Measurements from ENCODE around the gene ZAP70. TPM values are rescaled to one million over a fixed set of nuclear protein-coding genes. Genes with fewer than 3 reads are reported as not detected.
"Not testable (repeated sequence)": the region's sequence is repeated elsewhere in the genome, so short reads cannot be mapped to it uniquely, and the experiment has no call there.

Gene ZAP70
- total RNA-seq = 100 to 1,000 TPM; 283 TPM

DNA sequence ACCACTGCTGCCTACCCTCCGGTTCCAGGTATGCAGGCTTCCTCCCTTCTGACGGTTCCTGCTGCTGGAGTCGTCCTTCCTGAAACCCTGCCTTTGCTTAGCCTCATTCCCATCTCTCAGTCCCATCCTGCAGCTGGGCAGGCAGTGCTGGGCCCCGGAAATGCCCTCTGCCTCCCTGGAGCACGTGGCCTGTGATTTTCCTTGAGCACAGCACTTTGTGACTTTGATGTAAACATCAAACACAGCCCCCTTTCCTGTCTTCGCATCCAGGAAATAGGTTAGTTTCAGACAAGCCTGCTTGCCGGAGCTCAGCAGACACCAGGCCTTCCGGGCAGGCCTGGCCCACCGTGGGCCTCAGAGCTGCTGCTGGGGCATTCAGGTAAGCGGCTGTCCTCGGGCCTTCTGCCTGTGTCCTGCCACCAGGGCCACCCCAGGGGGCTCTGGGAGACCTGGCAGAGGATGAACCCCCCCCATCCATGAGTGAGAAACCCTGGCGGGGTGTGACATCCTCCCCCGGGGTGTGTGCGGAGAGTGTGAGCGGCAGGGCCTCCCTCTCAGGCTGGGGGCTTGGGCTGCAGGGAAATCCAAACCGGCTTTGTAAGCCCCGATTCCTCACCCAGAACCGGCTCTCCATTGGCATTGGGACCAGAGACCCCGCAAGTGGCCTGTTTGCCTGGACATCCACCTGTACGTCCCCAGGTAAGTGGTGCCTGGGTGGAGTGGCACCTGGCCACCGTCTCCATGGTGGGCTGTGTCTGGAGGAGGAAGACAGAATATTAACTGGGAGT lies at the start of gene ZAP70:
ZAP70 (plus strand) TSS at position 281 of the 788 bp plus-strand sequence. CDS start 10,461 bp downstream, outside the sequence.
- Mint-ChIP-seq H3K36me3 (ENCODE audit: low read depth) (peaks cover 51% of the 10 kb centered on the region), H3K27me3 (no peaks in the 10 kb centered on the region), H3K9me3 (no peaks in the 10 kb centered on the region), H3K4me3 (peak within 1 kb of the TSS; percentile 95), H3K4me1 (peaks cover 74% of the 10 kb centered on the region), H3K27ac (peak within 1 kb of the TSS; percentile 98)
- CTCF ChIA-PET = interaction anchor here (1.0 to 8.8 kb wide), 8 partner anchors 11 to 123 kb away, joined by 3 to 96 read pairs (median 8); partner anchors contain the start of gene C2orf92
- DNase-seq = peak; percentile 69
- POLR2A ChIA-PET = interaction anchor here (0.9 to 5.0 kb wide), 17 partner anchors 9 to 123 kb away, joined by 3 to 119 read pairs (median 10); partner anchors contain the start of genes ACTR1B, ANKRD36B and COX5B

DNA sequence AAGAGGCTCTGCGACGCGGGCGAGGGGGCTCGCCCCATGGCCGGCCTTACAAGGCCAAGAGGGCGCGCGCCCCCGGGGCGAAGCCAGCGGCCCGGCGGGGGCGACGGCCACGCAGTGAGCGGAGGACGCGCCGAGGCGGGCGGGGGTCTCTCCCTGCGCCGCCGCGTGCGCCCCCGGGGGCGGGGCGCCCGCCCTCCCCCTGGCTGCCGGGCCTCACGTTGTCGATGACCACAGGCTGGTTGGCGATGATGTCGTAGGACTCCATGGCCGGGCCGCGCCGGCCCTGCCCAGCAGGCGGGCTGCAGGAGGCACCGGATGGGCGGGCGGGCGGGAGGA lies 49.8 kb upstream of the ZAP70 start:
- POLR2A ChIA-PET = interaction anchor here (0.9 to 7.7 kb wide), 13 partner anchors 10 to 207 kb away, joined by 4 to 259 read pairs (median 11); partner anchors contain the start of genes ANKRD36B, COX5B and ZAP70
- no peaks in the 10 kb centered on the region for H3K27me3 Mint-ChIP-seq

DNA sequence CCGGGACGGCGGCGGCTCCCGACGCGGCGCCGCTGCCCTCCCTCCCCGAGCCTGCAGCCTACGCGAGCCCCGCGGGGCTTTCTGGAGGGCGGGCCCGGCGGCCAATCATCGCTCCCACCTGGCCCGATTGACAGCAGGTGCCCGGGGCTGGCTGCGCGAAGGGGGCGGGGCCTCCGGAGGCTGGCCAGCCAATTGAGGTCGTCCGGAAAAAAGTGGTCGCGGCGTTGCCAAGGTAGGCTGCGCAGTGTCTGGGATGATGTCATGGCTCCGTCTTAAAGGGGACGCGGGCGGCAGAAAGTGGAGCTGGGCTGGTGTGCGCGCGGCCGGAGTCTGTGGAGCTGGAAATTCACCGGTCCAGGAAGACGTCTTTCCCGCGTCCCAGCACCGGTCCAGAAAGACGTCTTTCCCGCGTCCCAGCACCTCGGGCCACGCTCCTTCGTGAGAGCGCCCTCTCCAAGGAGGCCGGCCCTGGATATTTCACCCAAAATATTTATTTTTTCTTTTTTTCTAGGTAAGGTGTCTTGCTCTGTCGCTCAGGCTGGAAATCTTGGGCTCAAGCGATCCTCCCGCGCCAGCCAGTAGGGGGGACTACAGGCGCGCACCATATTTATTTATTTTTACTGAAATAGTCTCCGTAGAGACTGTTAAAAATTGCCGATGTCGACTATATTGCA lies 49.3 kb upstream of the ZAP70 start, which contains the start of gene ACTR1B:
ACTR1B (minus strand) TSS at position 83 of the 674 bp plus-strand sequence. CDS start 154 bp downstream, outside the sequence.
- no peaks in the 10 kb centered on the region for H3K27me3 Mint-ChIP-seq
- ChIA-PET POLR2A (interaction anchor here (0.9 to 7.7 kb wide), 11 partner anchors 9 to 206 kb away, joined by 4 to 259 read pairs (median 11); partner anchors contain the start of genes ANKRD36B, COX5B and ZAP70), CTCF (interaction anchor here (0.7 to 7.1 kb wide), 12 partner anchors 9 to 75 kb away, joined by 3 to 100 read pairs (median 6); partner anchors contain the start of genes ANKRD36B and COX5B)
- H3K36me3 Mint-ChIP-seq (ENCODE audit: low read depth) = peaks cover 20% of the 10 kb centered on the region
- H3K4me1 Mint-ChIP-seq = peaks cover 34% of the 10 kb centered on the region
- H3K27ac Mint-ChIP-seq = peak within 1 kb of the TSS; percentile 99
- H3K4me3 Mint-ChIP-seq = peak within 1 kb of the TSS; percentile 98
- H3K9me3 Mint-ChIP-seq = no peaks in the 10 kb centered on the region
- peak; percentile 98 for DNase-seq

More for the DNA sequence above, 49.8 kb upstream of the ZAP70 start:
- peaks cover 34% of the 10 kb centered on the region for H3K4me1 Mint-ChIP-seq
- peaks cover 24% of the 10 kb centered on the region for H3K36me3 Mint-ChIP-seq (ENCODE audit: low read depth)
- DNase-seq = no peak
- CTCF ChIA-PET = interaction anchor here (0.7 to 7.1 kb wide), 9 partner anchors 12 to 74 kb away, joined by 3 to 100 read pairs (median 8); partner anchors contain the start of genes ANKRD36B and COX5B
- H3K27ac Mint-ChIP-seq = peak overlapping the region; percentile 99
- H3K4me3 Mint-ChIP-seq = peak overlapping the region; percentile 98
- no peaks in the 10 kb centered on the region for H3K9me3 Mint-ChIP-seq

DNA sequence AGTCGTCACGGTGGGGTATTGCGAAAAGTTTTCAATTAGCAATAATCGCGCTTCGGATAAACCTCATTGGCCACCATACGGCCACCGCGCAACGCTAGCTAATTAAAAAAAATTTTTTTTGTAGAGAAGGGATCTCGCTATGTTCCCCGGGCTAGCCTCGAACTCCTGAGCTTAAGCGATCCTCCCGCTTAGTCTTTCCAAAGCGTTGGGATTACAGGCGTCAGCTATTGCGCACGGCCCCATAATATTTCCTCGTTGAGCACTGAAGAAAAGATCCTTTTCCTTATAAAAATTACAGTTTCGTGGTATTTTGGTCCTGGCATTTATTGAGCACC lies 48.8 kb upstream of the ZAP70 start:
- peak overlapping the region; percentile 87 for H3K27ac Mint-ChIP-seq
- H3K9me3 Mint-ChIP-seq = no peaks in the 10 kb centered on the region
- POLR2A ChIA-PET = interaction anchor here (0.9 to 7.7 kb wide), 11 partner anchors 9 to 206 kb away, joined by 4 to 259 read pairs (median 11); partner anchors contain the start of genes ANKRD36B, COX5B and ZAP70
- H3K27me3 Mint-ChIP-seq = no peaks in the 10 kb centered on the region
- DNase-seq = no peak
- CTCF ChIA-PET = interaction anchor here (0.9 to 7.1 kb wide), 11 partner anchors 9 to 74 kb away, joined by 3 to 100 read pairs (median 7); partner anchors contain the start of gene COX5B
- peaks cover 34% of the 10 kb centered on the region for H3K4me1 Mint-ChIP-seq
- peaks cover 20% of the 10 kb centered on the region for H3K36me3 Mint-ChIP-seq (ENCODE audit: low read depth)
- peak overlapping the region; percentile 89 for H3K4me3 Mint-ChIP-seq

DNA sequence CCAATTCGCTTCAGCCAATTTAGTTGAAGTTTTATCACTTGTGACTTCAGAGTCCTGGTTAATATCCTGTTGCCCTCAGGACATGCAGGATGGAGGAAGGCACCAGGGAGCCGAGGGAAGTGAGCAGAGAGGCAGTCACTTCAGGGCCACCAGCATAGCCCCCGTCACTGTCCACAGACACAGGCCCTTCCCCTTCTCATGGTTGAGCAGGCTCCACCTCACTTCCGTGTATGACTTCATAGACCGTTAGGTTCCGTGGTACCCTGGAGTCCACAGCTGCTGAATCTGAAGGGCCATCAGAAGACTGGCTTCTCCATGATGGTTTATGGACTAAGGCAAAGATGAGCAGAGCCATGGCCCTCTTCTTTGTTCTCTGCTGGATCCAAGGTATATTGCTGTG lies 43.9 kb upstream of the ZAP70 start, which contains the start of gene C2orf92:
C2orf92 (plus strand) TSS at position 266 of the 400 bp plus-strand sequence; CDS start at position 342, 76 bp downstream.
- CTCF ChIA-PET = interaction anchor here (1.0 to 1.7 kb wide), 3 partner anchors 27 to 43 kb away, joined by 3 to 5 read pairs (median 3); no protein-coding TSS in a partner anchor
- Mint-ChIP-seq H3K27me3 (no peaks in the 10 kb centered on the region), H3K4me1 (peaks cover 22% of the 10 kb centered on the region), H3K4me3 (no peak within 1 kb of the TSS), H3K9me3 (no peaks in the 10 kb centered on the region), H3K27ac (no peak within 1 kb of the TSS), H3K36me3 (ENCODE audit: low read depth) (no peaks in the 10 kb centered on the region)
- no peak for DNase-seq
- POLR2A ChIA-PET = no interaction called here

DNA sequence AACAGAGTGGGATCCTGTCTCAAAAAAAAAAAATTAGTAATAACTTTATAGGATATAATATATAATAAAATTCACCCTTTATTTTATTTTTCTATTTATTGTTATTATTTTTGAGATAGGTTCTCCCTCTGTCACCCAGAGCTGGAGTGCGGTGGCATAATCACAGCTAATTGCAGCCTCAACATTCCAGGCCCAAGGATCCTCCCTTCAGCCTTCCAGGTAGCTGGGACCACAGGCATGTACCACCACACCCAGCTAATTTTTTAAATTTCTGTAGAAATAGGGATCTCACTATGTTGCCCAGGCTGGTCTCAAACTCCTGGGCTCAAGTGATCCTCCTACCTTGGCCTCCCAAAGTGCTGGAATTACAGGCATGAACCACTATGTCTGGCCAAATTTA lies 42.9 kb upstream of the ZAP70 start:
- H3K27me3 Mint-ChIP-seq = no peaks in the 10 kb centered on the region
- H3K9me3 Mint-ChIP-seq = no peaks in the 10 kb centered on the region
- H3K4me3 Mint-ChIP-seq = no peak overlapping the region
- no peak for DNase-seq
- POLR2A ChIA-PET = no interaction called here
- CTCF ChIA-PET = interaction anchor here (1.0 to 1.7 kb wide), 3 partner anchors 26 to 42 kb away, joined by 3 to 5 read pairs (median 3); no protein-coding TSS in a partner anchor
- peaks cover 17% of the 10 kb centered on the region for H3K4me1 Mint-ChIP-seq
- no peaks in the 10 kb centered on the region for H3K36me3 Mint-ChIP-seq (ENCODE audit: low read depth)
- H3K27ac Mint-ChIP-seq = no peak overlapping the region

DNA sequence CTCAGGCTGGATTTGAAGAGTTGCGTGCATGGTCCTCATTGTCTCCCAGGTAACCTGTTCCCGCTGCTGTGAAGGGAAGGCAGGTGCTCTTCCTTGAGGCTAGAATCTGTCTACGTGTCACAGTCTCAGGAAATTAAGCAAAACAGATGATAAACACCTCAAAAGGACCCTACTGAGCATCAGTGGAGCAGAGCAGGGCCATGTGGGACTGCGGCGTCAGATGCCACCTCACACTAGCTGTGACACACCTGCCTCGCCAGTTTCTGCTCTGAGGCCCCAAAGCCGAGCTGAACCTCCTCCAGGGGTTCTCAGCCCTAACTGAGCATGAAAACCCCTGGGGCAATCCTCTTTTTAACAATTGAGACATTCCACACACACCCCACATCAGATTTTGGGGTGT lies 41.9 kb upstream of the ZAP70 start:
- DNase-seq = no peak
- Mint-ChIP-seq H3K36me3 (ENCODE audit: low read depth) (no peaks in the 10 kb centered on the region), H3K27me3 (no peaks in the 10 kb centered on the region), H3K27ac (no peak overlapping the region), H3K4me3 (no peak overlapping the region), H3K4me1 (peaks cover 22% of the 10 kb centered on the region), H3K9me3 (no peaks in the 10 kb centered on the region)
- CTCF ChIA-PET = no interaction called here
- POLR2A ChIA-PET = no interaction called here

DNA sequence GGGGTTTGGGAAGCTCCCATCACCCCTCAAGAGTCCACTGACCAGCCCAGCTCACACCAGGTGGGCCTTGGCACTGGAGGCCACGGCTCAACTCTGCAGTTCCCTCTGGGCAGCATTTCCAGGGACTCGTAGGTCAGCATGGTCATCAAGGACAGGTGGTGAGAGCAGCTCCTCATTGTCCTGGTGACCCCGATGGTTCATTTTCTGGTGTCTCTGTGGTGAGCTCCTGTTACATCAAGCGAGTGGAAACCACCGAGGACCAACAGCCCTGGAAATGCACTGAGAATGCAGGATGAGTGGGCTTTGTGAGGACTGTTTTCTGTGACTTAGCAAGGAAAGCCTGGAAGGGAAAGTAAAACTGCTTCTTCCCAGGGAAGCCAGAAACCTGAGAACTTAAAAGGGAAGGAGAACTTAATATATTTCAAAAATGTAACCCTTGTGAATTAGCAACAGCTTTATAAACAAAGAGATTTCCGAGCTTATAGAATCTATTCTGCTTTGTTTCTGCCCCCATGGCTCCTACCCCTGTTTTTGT lies 40.7 kb upstream of the ZAP70 start:
- not testable (repeated sequence) for H3K36me3 Mint-ChIP-seq (ENCODE audit: low read depth); DNase-seq; H3K9me3 Mint-ChIP-seq; H3K27me3 Mint-ChIP-seq; H3K4me3 Mint-ChIP-seq; H3K27ac Mint-ChIP-seq
- H3K4me1 Mint-ChIP-seq = peaks cover 28% of the 10 kb centered on the region
- ChIA-PET CTCF (interaction anchor here (1.6 to 2.2 kb wide), 2 partner anchors 8 to 27 kb away, joined by 7 to 8 read pairs; no protein-coding TSS in a partner anchor), POLR2A (interaction anchor here (1.4 kb wide), 1 partner anchor 9 kb away, joined by 18 read pairs; the partner anchor contains the start of gene ACTR1B)

DNA sequence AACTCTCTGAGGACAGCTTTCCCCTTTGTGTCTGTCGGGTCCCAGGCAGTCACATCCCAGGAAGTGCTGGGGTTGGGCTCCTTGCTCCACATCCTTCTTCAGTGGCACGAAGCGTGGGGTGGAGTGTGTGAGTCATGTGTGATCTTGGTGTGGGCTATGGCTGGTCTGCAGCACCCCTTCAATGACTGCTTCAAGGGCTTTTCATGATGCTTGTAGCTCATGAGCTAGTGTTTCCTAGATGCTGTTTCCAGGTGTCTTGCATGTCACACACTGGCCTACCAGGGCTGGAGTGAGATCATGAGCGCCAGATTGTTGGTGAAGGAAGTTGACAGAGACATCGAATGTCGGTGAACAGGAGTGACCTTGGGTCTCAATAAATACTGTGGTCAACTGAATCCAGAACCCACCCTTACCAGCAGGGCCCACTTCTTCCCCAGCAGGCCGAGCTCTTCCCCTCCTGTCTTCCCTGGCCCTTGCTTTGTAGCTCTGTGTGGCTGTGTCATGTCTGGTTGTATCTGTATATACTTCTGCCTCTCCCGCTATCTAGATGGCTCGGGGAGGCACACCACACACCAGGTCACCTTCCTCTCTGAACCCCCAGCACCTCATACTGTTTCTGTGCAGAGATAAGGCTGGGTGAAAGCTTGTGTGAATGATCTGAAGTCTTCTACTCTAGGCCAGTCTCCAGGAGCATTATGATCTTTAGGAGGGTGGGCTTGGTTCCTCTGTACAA lies 40.0 kb upstream of the ZAP70 start:
- no peak for DNase-seq
- ChIA-PET POLR2A (interaction anchor here (1.4 kb wide), 1 partner anchor 10 kb away, joined by 18 read pairs; the partner anchor contains the start of gene ACTR1B), CTCF (interaction anchor here (1.6 to 2.2 kb wide), 2 partner anchors 9 to 26 kb away, joined by 7 to 8 read pairs; no protein-coding TSS in a partner anchor)
- Mint-ChIP-seq H3K27ac (no peak overlapping the region), H3K27me3 (no peaks in the 10 kb centered on the region), H3K36me3 (ENCODE audit: low read depth) (no peaks in the 10 kb centered on the region), H3K4me3 (no peak overlapping the region), H3K4me1 (peaks cover 31% of the 10 kb centered on the region), H3K9me3 (no peaks in the 10 kb centered on the region)

DNA sequence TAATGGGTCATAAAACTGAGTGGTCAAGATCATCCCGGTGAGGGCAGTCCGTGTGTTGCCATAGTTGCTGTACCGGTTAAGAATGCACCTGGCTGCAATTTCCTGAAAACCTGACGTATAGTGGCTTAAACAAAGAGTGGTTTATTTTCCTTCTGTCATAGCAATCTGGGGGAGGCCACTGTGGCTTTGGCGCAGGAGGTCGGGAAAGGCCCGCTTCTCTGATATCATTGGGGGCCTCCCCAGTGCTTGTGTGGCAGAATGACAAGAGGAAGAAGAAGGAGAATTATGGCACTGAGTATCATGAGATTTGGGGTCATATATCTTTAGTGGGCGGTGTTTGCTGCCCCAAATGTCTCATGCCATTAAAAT lies 39.5 kb upstream of the ZAP70 start:
- H3K27me3 Mint-ChIP-seq = no peaks in the 10 kb centered on the region
- no peak overlapping the region for H3K4me3 Mint-ChIP-seq
- no peak for DNase-seq
- H3K4me1 Mint-ChIP-seq = peaks cover 33% of the 10 kb centered on the region
- no peak overlapping the region for H3K27ac Mint-ChIP-seq
- POLR2A ChIA-PET = interaction anchor here (1.4 kb wide), 1 partner anchor 10 kb away, joined by 18 read pairs; the partner anchor contains the start of gene ACTR1B
- CTCF ChIA-PET = interaction anchor here (1.6 to 2.2 kb wide), 2 partner anchors 9 to 25 kb away, joined by 7 to 8 read pairs; no protein-coding TSS in a partner anchor
- no peaks in the 10 kb centered on the region for H3K9me3 Mint-ChIP-seq
- no peaks in the 10 kb centered on the region for H3K36me3 Mint-ChIP-seq (ENCODE audit: low read depth)

DNA sequence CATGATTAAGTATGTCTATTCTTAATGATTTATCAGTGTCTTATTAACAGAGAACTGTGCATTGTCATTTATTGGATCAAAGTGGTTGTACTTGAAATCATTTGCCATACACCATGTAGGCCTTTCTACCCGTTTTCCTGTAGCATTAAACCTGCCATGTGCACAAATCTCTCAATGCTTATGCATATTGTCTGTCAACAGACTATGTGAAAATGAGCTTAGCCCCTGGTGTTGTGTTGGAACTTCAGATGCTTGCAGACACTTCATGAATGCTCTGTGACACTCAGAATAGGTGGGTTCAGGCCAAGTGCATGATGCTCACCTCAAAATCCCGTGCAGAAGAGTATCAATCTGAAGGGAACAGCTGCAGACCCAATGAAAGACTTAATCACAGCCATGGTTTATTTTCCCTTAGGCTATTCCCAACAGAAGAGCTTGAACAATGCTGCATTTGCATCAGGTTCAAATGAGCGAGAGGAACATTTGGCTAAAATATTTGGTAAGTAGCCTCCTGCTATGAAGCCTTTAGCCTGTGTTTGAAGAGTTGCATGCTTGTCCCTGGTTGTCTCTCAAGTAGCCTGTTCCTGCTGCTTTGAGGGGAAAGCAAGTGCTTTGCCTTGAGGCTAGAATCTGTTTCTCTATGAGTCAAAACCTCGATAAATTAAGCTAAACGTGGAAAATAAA lies 37.8 kb upstream of the ZAP70 start:
- CTCF ChIA-PET = interaction anchor here (1.2 to 1.6 kb wide), 3 partner anchors 9 to 22 kb away, joined by 4 to 8 read pairs (median 6); partner anchors contain the start of gene ACTR1B
- no peak overlapping the region for H3K27ac Mint-ChIP-seq
- H3K36me3 Mint-ChIP-seq (ENCODE audit: low read depth) = no peaks in the 10 kb centered on the region
- POLR2A ChIA-PET = interaction anchor here (1.7 to 1.8 kb wide), 2 partner anchors 11 to 13 kb away, joined by 7 to 9 read pairs; partner anchors contain the start of gene ACTR1B
- no peak for DNase-seq
- no peaks in the 10 kb centered on the region for H3K27me3 Mint-ChIP-seq
- H3K4me1 Mint-ChIP-seq = peaks cover 33% of the 10 kb centered on the region
- no peaks in the 10 kb centered on the region for H3K9me3 Mint-ChIP-seq
- no peak overlapping the region for H3K4me3 Mint-ChIP-seq
